HepG2 (cell line): Measurements from ENCODE around the gene SLC1A4. TPM values are rescaled to one million over a fixed set of nuclear protein-coding genes. Genes with fewer than 3 reads are reported as not detected.
A peak's percentile ranks its signal among the peaks of the same experiment; 100 is the strongest.

Experiments
- HMGXB4 ChIP-seq, 2 experiments: sonication (generic) in 1 of 2; formaldehyde crosslinking in 1 of 2; IDR thresholded peaks; 2 replicates each; pipeline versions ENCODE4 v1.4.0 to v1.6.1; 2018 to 2020; ENCODE audit warnings: missing genetic modification reagents in 2 of 2, borderline replicate concordance in 1 of 2, low read depth in 1 of 2, mild to moderate bottlenecking in 1 of 2, missing biosample characterization in 1 of 2
- HNF1B ChIP-seq: sonication (generic); formaldehyde crosslinking; IDR thresholded peaks from 2 replicates; pipeline ENCODE4 v1.5.1; 2020; ENCODE audit warnings: mild to moderate bottlenecking, moderate library complexity, missing genetic modification reagents
- KDM4B ChIP-seq: sonication (generic); formaldehyde crosslinking; IDR thresholded peaks from 2 replicates; pipeline ENCODE4 v1.4.0; 2020; ENCODE audit warnings: missing genetic modification reagents
- MIER2 ChIP-seq: IDR thresholded peaks from 2 replicates; pipeline ENCODE4 v1.6.1; 2016; ENCODE audit warnings: missing biosample characterization, missing genetic modification reagents
- MXD4 ChIP-seq: IDR thresholded peaks from 2 replicates; pipeline ENCODE4 v1.6.1; 2016; ENCODE audit warnings: mild to moderate bottlenecking, missing biosample characterization, missing genetic modification reagents
- MXI1 ChIP-seq: IDR thresholded peaks from 3 replicates; pipeline ENCODE4 v1.6.1; 2012; ENCODE audit warnings: low read depth, low read length, inconsistent platforms, borderline replicate concordance
- NR2C2 ChIP-seq: sonication (generic); formaldehyde crosslinking; IDR thresholded peaks from 2 replicates; pipeline ENCODE4 v1.4.0; 2020; ENCODE audit warnings: missing genetic modification reagents, mild to moderate bottlenecking, moderate library complexity, borderline replicate concordance
- SAFB2 ChIP-seq: sonication (generic); formaldehyde crosslinking; IDR thresholded peaks from 2 replicates; pipeline ENCODE4 v1.5.1; 2020; ENCODE audit warnings: missing genetic modification reagents, low read depth, mild to moderate bottlenecking, borderline replicate concordance
- SALL1 ChIP-seq: sonication (generic); formaldehyde crosslinking; IDR thresholded peaks from 2 replicates; pipeline ENCODE4 v1.8.0; 2022; ENCODE audit warnings: mild to moderate bottlenecking, missing genetic modification reagents
- THAP11 ChIP-seq: IDR thresholded peaks from 2 replicates; pipeline ENCODE4 v1.6.1; 2016; ENCODE audit warnings: missing biosample characterization, missing genetic modification reagents
- U2AF1 ChIP-seq: fragments of 200-400 bp; formaldehyde crosslinking; optimal IDR thresholded peaks from 2 replicates; pipeline ENCODE3; 2017; ENCODE audit warnings: mild to moderate bottlenecking, low read depth, low read length
- ZFP41 ChIP-seq: sonication (generic); formaldehyde crosslinking; IDR thresholded peaks from 2 replicates; pipeline ENCODE4 v1.4.0; 2020; ENCODE audit warnings: mild to moderate bottlenecking, missing genetic modification reagents, borderline replicate concordance
- ZNF136 ChIP-seq: sonication (generic); formaldehyde crosslinking; IDR thresholded peaks from 2 replicates; pipeline ENCODE4 v1.8.1; 2022; ENCODE audit warnings: low read depth, mild to moderate bottlenecking, moderate library complexity, missing genetic modification reagents
- ZNF33B ChIP-seq: sonication (generic); formaldehyde crosslinking; IDR thresholded peaks from 2 replicates; pipeline ENCODE4 v1.5.1; 2020; ENCODE audit warnings: mild to moderate bottlenecking, missing genetic modification reagents
- ZSCAN25 ChIP-seq: sonication (generic); formaldehyde crosslinking; IDR thresholded peaks from 2 replicates; pipeline ENCODE4 v1.8.0; 2022; ENCODE audit warnings: mild to moderate bottlenecking, missing genetic modification reagents
- polyA plus RNA-seq, 8 experiments: library from polyadenylated mRNA; depleted of rRNA in 3 of 8; stranded (reverse) in 7 of 8; unstranded in 1 of 8; fragments of >200 nt; fragmentation: Illumina TruSeq in 4 of 8; extraction: Trizol in 4 of 8; gene quantifications; 2 replicates each; pipeline versions ENCODE4 v1.2.1 to v1.2.3, GENCODE V29; 2011 to 2016; ENCODE audit warnings: low read depth in 4 of 8, missing spikeins in 1 of 8, mixed read lengths in 1 of 8; ENCODE audit not compliant: insufficient read depth in 1 of 8
- total RNA-seq, 5 experiments: library from RNA; depleted of rRNA; stranded (reverse); fragments of >200 nt; fragmentation: Illumina TruSeq; extraction: Trizol; gene quantifications; 2 replicates each; pipeline ENCODE4 v1.2.3, GENCODE V29; 2016; ENCODE audit warnings: low read depth in 1 of 5
- TF ChIP-seq, protein P1 (sequence below): IDR thresholded peaks from 2 replicates; pipeline ENCODE4 v1.6.1; 2018; ENCODE audit warnings: missing genetic modification reagents
- TF ChIP-seq, protein P2 (sequence below): sonication (generic); IDR thresholded peaks from 2 replicates; pipeline ENCODE4 v1.6.1; 2016; ENCODE audit warnings: low read depth, borderline replicate concordance

SLC1A4 gene
- total and polyA plus RNA-seq, 2 of the 13 experiments (the other 11 are each of a cell fraction or from before 2014, with no cell fraction given), result 21.0 to 39.6 TPM

DNA sequence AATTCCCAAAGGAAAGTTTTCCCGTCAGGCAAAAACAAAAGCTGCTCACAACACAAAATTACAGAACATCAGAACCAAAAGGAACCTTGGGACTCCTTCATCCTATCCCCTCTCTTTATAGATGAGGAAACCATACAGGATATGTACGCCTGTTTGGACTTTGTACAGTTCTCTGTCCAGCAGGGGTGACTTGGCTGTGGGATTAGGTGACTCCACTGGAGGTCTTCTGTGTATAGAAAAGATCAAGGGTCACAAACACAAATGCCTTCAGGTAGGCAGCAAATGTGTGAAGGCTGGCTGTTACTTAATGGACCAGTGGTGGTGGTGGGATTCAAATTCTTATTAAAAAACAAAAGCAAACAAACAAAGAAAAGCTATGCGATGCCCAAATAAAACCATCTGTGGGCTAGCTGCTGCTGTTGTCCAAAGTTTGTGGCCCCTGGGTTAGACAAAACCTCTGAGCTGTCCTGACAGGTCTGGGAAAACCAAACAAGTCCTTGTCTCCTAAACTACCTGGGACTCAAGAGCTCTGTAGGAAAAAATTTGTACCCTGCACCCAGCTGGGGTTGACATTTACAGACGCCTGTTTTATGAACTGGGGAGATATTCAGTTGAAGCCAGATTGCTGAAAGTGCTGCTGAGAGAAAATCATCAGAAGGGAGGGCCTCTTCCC is 65.7 kb downstream of the SLC1A4 start (continued):
- TF ChIP-seq THAP11 (CRISPR knock-in tag), result peak; percentile 41; the same call in 1 of the 2 replicates
- no peak for TF ChIP-seq SAFB2
- TF ChIP-seq, protein P1, sequence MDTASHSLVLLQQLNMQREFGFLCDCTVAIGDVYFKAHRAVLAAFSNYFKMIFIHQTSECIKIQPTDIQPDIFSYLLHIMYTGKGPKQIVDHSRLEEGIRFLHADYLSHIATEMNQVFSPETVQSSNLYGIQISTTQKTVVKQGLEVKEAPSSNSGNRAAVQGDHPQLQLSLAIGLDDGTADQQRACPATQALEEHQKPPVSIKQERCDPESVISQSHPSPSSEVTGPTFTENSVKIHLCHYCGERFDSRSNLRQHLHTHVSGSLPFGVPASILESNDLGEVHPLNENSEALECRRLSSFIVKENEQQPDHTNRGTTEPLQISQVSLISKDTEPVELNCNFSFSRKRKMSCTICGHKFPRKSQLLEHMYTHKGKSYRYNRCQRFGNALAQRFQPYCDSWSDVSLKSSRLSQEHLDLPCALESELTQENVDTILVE (CRISPR knock-in tag), result peak; percentile 29; the same call in 1 of the 2 replicates
- peak; percentile 15 for TF ChIP-seq U2AF1
- no peak for TF ChIP-seq MXI1
- no peak for TF ChIP-seq ZNF33B (CRISPR knock-in tag)
- TF ChIP-seq, protein P2, sequence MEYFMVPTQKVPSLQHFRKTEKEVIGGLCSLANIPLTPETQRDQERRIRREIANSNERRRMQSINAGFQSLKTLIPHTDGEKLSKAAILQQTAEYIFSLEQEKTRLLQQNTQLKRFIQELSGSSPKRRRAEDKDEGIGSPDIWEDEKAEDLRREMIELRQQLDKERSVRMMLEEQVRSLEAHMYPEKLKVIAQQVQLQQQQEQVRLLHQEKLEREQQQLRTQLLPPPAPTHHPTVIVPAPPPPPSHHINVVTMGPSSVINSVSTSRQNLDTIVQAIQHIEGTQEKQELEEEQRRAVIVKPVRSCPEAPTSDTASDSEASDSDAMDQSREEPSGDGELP, result 0 out of 2 replicates have a peak, but pooled peaks have one; percentile 14
- no peak for TF ChIP-seq HNF1B (CRISPR knock-in tag)
- TF ChIP-seq SALL1 (CRISPR knock-in tag), result peak; percentile 20; the same call in 1 of the 2 replicates
- TF ChIP-seq ZNF136 (CRISPR knock-in tag), result no peak
- TF ChIP-seq ZFP41 (CRISPR knock-in tag), result 0 out of 2 replicates have a peak, but pooled peaks have one; percentile 13
- peak; percentile 49; the same call in 1 of the 2 replicates for TF ChIP-seq NR2C2
- TF ChIP-seq ZSCAN25 (CRISPR knock-in tag), result peak; percentile 40; the same call in 1 of the 2 replicates
- TF ChIP-seq MXD4 (CRISPR knock-in tag), result 0 out of 2 replicates have a peak, but pooled peaks have one; percentile 27
- no peak for TF ChIP-seq HMGXB4 (CRISPR knock-in tag; IDR thresholded peaks at IDR 0.05; ENCODE audit: borderline replicate concordance in 1 of 2, low read depth in 1 of 2)
- TF ChIP-seq KDM4B (CRISPR knock-in tag), result no peak
- peak; percentile 74 for TF ChIP-seq MIER2
